ENCODE results near the gene NT5C1A.

The NT5C1A gene

GRCh38 chr1:39700348-39700747, 28.4 kb upstream of the NT5C1A start:
- no peaks in the 10 kb centered on the region for H3K27me3 ChIP-seq (replicated peaks; ENCODE audit: control insufficient read depth, insufficient read depth, low read length)
- no peaks in the 10 kb centered on the region for H3K36me3 ChIP-seq (ENCODE audit: control insufficient read depth, insufficient read depth, low read length)
- DNase-seq (ENCODE audit: extremely low read depth, insufficient read length): no peak
- TF ChIP-seq CTCF (IDR thresholded peaks at IDR 0.05; ENCODE audit: insufficient read depth, low read length, poor library complexity, severe bottlenecking): no peak
- H3K4me3 ChIP-seq (replicated peaks; ENCODE audit: low read depth, low read length): no peak overlapping the region

- H3K27me3 ChIP-seq (replicated peaks; ENCODE audit: control insufficient read depth, insufficient read depth, low read length): no peaks in the 10 kb centered on the region
- no peak for DNase-seq (ENCODE audit: extremely low read depth, insufficient read length)
- H3K36me3 ChIP-seq (ENCODE audit: control insufficient read depth, insufficient read depth, low read length): no peaks in the 10 kb centered on the region
- TF ChIP-seq CTCF (IDR thresholded peaks at IDR 0.05; ENCODE audit: insufficient read depth, low read length, poor library complexity, severe bottlenecking): no peak
- H3K4me3 ChIP-seq (replicated peaks; ENCODE audit: low read depth, low read length): no peak overlapping the region
Observed at GRCh38 chr1:39699419-39699818, 27.5 kb upstream of the NT5C1A start.

GRCh38 chr1:39698568-39698967, 26.7 kb upstream of the NT5C1A start:
- Histone ChIP-seq H3K27me3 (replicated peaks; ENCODE audit: control insufficient read depth, insufficient read depth, low read length) (no peaks in the 10 kb centered on the region), H3K4me3 (replicated peaks; ENCODE audit: low read depth, low read length) (no peak overlapping the region), H3K36me3 (ENCODE audit: control insufficient read depth, insufficient read depth, low read length) (no peaks in the 10 kb centered on the region)
- DNase-seq (ENCODE audit: extremely low read depth, insufficient read length): no peak
- TF ChIP-seq CTCF (IDR thresholded peaks at IDR 0.05; ENCODE audit: insufficient read depth, low read length, poor library complexity, severe bottlenecking): no peak

- TF ChIP-seq CTCF (IDR thresholded peaks at IDR 0.05; ENCODE audit: insufficient read depth, low read length, poor library complexity, severe bottlenecking): no peak
- Histone ChIP-seq H3K36me3 (ENCODE audit: control insufficient read depth, insufficient read depth, low read length) (no peaks in the 10 kb centered on the region), H3K4me3 (replicated peaks; ENCODE audit: low read depth, low read length) (no peak overlapping the region), H3K27me3 (replicated peaks; ENCODE audit: control insufficient read depth, insufficient read depth, low read length) (no peaks in the 10 kb centered on the region)
- no peak for DNase-seq (ENCODE audit: extremely low read depth, insufficient read length)
Observed at GRCh38 chr1:39696448-39696847, 24.5 kb upstream of the NT5C1A start.

GRCh38 chr1:39695016-39695415, 23.1 kb upstream of the NT5C1A start:
- H3K27me3 ChIP-seq (replicated peaks; ENCODE audit: control insufficient read depth, insufficient read depth, low read length): no peaks in the 10 kb centered on the region

More at GRCh38 chr1:39695016-39695415, 23.1 kb upstream of the NT5C1A start:
- H3K4me3 ChIP-seq (replicated peaks; ENCODE audit: low read depth, low read length): no peak overlapping the region
- no peaks in the 10 kb centered on the region for H3K36me3 ChIP-seq (ENCODE audit: control insufficient read depth, insufficient read depth, low read length)
- TF ChIP-seq CTCF (IDR thresholded peaks at IDR 0.05; ENCODE audit: insufficient read depth, low read length, poor library complexity, severe bottlenecking): no peak
- DNase-seq (ENCODE audit: extremely low read depth, insufficient read length): no peak

Measured in GM06990 (cell line).